NCI-H345 treated with DMSO at 0.1 percent for 48 hours (cell line): ENCODE measurements around the gene ARHGEF17.

Source experiments
- DNase-seq: peaks from one replicate; lab custom pipeline; 2025; ENCODE audit not compliant: unreplicated experiment; lab: John Stamatoyannopoulos, UW

The ARHGEF17 gene

DNA sequence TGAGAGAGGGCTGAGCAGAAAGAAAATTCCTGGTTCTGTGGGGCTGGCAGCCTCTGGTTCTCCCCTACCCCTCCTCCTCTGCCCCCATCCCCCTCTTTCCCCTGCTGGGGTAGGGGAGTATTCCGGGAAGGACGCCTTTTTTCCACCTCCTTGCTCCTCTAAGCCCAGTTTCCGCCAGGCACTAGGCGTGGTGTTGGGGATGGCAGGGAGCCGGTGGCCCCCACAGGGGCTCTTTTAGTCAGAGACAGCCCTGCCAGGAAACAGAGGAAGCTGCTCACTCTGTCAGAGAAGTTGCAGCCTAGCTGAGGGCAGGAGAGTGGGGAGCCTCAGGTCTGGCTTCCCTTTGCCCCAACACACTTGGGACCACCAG, 15.6 kb upstream of the ARHGEF17 start:
- no peak for DNase-seq

- DNase-seq: no peak
Measured at GRCh38 chr11:73293356-73293936, 14.6 kb upstream of the ARHGEF17 start.

- DNase-seq: no peak
Measured at GRCh38 chr11:73294604-73295003, 13.5 kb upstream of the ARHGEF17 start.

GRCh38 chr11:73295241-73295995, 12.7 kb upstream of the ARHGEF17 start:
- DNase-seq: no peak

DNA sequence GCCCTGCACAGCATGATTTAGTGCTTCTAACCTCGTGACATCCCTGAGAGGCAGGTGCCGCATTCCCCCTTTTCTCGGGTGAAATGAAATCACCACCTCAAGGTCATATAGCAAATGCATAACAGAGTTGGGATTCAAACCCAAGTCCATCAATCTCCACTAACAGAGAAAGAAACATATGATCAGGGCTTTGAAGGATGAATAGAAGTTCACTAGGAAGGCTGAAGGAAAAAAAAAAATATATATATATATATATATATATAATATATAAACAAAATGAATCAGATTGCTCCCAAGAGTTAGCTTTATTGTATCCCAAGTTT, 12.1 kb upstream of the ARHGEF17 start:
- no peak for DNase-seq

DNA sequence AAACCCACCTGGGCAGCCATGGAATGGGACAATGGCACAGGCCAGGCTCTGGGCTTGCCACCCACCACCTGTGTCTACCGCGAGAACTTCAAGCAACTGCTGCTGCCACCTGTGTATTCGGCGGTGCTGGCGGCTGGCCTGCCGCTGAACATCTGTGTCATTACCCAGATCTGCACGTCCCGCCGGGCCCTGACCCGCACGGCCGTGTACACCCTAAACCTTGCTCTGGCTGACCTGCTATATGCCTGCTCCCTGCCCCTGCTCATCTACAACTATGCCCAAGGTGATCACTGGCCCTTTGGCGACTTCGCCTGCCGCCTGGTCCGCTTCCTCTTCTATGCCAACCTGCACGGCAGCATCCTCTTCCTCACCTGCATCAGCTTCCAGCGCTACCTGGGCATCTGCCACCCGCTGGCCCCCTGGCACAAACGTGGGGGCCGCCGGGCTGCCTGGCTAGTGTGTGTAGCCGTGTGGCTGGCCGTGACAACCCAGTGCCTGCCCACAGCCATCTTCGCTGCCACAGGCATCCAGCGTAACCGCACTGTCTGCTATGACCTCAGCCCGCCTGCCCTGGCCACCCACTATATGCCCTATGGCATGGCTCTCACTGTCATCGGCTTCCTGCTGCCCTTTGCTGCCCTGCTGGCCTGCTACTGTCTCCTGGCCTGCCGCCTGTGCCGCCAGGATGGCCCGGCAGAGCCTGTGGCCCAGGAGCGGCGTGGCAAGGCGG, 11.4 kb upstream of the ARHGEF17 start:
- DNase-seq: no peak

GRCh38 chr11:73297231-73297590, 10.9 kb upstream of the ARHGEF17 start:
- DNase-seq: no peak

GRCh38 chr11:73297702-73298101, 10.4 kb upstream of the ARHGEF17 start:
- no peak for DNase-seq

- DNase-seq: no peak
Measured at GRCh38 chr11:73298233-73298632, 9.8 kb upstream of the ARHGEF17 start.

DNA sequence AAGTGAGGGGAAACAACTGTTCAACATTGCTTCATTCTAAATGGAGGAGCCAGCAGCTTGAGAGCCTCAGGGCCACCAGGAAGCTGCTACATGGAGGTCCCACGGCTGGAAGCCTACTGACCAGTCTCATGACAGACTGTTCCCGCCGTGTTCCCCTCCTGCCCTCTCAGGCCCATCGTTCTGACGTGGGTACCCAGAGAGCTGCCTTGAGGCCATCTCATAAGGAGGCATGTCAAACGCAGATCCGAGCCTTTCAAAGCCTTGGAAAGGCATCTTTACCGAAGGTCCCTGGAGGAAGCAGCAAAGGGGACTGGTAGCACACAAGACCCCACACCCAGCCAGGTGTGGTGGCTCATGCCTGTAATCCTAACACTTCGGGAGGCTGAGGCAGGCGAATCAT, 8.3 kb upstream of the ARHGEF17 start:
- DNase-seq: no peak

DNA sequence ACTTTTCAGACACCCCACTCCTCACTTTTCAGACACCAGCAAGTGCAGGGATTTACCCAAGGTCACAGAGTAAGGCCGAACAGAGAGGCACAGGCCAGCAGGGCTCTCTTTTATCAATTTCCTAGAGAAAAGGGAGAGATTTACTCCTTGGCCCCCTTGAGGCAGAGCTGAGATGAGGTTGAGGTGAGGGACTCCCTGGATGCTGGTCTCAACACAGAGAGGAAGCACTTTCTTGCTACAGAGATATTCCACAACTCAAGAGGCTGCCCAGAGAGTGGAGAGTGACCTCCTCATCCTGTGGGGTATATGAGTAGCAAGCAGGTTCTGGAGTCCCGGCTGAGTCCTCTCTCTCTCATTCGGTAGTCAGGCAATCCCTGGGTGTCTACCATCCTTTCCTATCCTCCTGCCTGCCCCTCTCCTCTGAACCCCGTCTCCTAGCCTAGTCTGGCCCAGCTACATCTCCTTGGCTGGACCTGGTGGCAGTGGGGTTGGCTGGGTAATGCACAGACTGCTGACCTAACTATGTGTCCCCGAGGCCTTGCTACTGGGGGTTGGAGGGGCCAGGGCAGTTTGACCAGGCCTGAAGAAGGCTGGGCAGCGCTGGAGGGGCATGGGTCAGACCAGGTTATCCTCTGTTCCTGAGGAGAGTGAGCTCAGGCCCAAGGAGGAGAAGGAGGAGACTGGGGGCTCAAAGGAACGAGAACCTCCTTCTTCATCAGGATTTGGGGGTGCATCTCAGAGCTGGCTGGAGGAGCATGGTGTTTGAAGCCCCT, 1.8 kb upstream of the ARHGEF17 start:
- DNase-seq: no peak

DNA sequence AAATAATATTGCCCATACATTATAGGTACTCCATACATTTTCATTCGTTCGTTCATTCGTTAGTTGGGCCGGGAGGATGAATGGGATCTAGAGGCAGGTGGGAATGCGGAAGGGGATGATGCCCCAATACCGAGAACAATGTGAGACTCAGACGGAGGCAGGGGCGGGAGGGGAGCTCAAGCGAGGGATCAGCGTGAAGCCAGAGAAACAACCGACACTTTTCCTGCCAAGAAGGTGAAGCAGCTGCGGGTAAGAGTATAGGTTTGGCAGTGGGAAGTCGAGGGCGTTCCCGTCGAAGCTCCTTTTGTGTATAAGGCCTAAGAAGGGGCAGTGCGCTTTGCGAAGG, 1.1 kb upstream of the ARHGEF17 start:
- no peak for DNase-seq

GRCh38 chr11:73307323-73308002, 613 bp upstream of the ARHGEF17 start:
- DNase-seq: peak; percentile 97

GRCh38 chr11:73308961-73309919, 1.2 kb downstream of the ARHGEF17 start:
- DNase-seq: no peak

DNA sequence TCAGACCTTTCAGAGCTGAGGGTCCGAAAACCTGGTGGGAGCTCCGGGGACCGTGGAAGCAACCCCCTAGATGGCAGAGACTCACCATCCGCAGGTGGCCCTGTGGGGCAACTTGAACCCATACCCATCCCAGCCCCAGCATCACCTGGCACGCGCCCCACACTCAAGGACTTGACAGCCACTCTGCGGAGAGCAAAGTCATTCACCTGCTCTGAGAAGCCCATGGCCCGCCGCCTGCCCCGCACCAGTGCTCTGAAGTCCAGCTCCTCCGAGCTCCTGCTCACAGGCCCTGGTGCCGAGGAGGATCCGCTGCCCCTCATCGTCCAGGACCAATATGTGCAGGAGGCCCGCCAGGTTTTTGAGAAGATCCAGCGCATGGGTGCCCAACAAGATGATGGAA, 2.0 kb downstream of the ARHGEF17 start:
- no peak for DNase-seq

- no peak for DNase-seq
Measured at GRCh38 chr11:73310661-73311393, 2.8 kb downstream of the ARHGEF17 start.

DNA sequence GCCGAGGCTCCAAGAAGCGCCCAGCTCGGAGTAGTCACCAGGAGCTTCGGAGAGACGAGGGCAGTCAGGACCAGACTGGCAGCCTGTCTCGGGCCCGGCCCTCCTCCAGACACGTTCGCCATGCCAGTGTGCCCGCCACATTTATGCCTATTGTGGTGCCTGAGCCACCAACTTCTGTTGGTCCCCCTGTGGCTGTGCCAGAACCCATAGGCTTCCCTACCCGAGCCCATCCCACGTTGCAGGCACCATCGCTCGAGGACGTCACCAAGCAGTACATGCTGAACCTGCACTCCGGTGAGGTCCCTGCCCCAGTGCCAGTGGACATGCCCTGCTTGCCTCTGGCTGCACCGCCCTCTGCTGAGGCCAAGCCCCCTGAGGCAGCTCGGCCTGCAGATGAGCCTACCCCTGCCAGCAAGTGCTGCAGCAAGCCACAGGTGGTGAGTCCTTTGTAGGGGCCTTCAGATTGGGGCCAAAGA, 3.4 kb downstream of the ARHGEF17 start:
- DNase-seq: no peak

DNA sequence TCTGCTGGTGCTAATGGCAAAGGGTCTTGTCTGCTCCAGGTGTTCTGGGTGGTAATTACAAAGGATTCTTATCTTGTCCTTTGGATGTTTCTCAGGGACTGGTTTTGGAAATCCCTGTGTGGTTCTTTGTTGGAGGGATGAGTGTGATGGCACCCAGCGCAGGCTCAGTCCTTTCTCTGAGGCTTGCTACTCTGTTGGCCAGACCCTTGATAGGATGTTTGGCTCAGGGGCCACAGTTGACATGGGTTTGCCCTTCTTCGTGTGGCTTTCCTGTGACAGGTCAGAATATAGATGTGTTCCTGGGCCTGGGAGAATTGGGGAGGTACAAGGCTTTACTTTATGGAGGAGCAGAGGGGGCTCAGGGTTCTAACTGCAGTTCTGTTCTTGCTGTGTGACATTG, 4.0 kb downstream of the ARHGEF17 start:
- DNase-seq: no peak

DNA sequence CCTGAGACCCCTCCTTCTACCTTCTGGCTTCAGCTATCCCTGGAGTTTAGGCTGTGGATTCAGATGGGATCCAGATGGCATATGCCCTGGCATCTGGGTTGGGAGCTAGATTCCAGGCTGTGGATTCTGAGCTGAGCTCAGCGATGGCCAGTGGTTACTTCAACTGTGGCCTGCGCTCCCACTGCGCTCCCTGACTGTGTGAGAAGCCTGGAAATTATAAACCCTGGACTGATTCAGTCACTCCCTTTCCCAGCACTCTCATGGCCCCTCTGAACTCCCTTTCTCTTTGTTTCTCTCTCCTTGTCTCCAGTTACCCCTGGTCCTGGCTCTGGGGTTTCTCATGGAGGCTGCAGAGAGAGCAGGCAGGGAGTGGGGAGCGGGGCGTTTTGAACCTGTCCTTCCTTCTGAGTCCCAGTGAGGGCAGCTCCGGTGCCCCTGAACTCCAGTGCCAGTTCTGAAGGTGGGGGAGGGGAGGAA, 4.8 kb downstream of the ARHGEF17 start:
- no peak for DNase-seq
